ENCODE measurements around the gene TBL3. TPM values are rescaled to one million over a fixed set of nuclear protein-coding genes. Genes with fewer than 3 reads are reported as not detected.

The TBL3 gene
- total RNA-seq, 4 donors from 2014 or later: 32.7 to 48.2 (median 36.7) TPM

DNA sequence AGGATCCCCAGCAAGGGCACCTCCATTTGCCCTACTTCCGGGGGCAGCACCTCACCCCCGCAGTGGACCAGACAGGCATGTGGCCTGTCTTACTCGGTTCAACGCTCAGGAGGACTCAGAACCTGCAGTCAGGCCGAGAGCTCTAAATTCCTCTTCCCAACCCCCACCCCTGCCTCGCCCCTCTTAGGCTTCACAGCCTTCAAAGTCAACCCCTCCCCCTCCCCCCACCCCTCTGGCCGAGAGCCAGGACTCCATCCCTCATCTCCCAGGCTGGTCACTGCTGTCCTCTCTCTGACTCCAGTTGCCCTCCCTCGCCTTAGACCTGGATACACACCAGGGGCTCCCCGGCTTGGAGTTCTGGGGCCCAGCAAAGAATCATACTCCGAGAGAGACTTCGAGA, 45.6 kb upstream of the TBL3 start:
- no peak for TF ChIP-seq POLR2A (IDR thresholded peaks at IDR 0.05)
- TF ChIP-seq, protein P1, sequence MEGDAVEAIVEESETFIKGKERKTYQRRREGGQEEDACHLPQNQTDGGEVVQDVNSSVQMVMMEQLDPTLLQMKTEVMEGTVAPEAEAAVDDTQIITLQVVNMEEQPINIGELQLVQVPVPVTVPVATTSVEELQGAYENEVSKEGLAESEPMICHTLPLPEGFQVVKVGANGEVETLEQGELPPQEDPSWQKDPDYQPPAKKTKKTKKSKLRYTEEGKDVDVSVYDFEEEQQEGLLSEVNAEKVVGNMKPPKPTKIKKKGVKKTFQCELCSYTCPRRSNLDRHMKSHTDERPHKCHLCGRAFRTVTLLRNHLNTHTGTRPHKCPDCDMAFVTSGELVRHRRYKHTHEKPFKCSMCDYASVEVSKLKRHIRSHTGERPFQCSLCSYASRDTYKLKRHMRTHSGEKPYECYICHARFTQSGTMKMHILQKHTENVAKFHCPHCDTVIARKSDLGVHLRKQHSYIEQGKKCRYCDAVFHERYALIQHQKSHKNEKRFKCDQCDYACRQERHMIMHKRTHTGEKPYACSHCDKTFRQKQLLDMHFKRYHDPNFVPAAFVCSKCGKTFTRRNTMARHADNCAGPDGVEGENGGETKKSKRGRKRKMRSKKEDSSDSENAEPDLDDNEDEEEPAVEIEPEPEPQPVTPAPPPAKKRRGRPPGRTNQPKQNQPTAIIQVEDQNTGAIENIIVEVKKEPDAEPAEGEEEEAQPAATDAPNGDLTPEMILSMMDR (IDR thresholded peaks at IDR 0.05): no peak
- WGBS, 2 donors: 65 to 68% methylated on average over 3 to 6 of the region's 11 CpGs

DNA sequence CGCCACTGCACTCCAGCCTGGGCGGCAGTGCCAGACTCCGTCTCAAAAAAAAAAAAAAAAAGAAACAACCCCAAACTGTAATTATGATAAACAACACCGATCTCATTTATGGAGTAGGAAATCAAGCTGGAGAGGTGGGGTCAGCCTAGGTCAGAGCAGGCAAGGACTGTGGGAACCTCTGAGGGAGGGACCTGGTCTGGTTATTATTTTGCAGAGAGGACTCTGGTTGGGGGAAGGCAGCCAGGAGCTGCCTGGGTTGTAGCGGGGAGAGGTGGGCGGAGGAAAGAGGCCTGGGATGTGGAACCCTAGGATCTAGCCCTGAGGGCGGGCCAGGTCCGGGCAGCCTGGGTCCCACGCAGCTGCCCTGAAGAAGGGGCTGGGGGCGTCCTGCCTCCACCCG, 42.7 kb upstream of the TBL3 start:
- H3K27me3 ChIP-seq: peaks cover 0 to 25% (median 0%) of the 10 kb centered on the region in 4 donors
- intact Hi-C loops (cut with DNase I): loop anchor here (5.0 kb wide), 1 partner anchor 57 kb away; the partner anchor contains the start of gene MEIOB
- no peak for DNase-seq
- peaks cover 11 to 36% (median 12%) of the 10 kb centered on the region in 3 donors for H3K4me1 ChIP-seq
- no peaks in the 10 kb centered on the region for H3K36me3 ChIP-seq
- no peaks in the 10 kb centered on the region for H3K9me3 ChIP-seq
- WGBS, 2 donors: 7 to 8% methylated on average over 5 to 7 of the region's 11 CpGs
- H3K27ac ChIP-seq: peak overlapping the region; percentile 86 to 94 (median 87)
- H3K4me3 ChIP-seq: peak overlapping the region; percentile 47 to 79 (median 63)
- TF ChIP-seq POLR2A (IDR thresholded peaks at IDR 0.05): no peak
- TF ChIP-seq, protein P1 (IDR thresholded peaks at IDR 0.05): no peak

More for the DNA sequence above, 45.6 kb upstream of the TBL3 start:
- peaks cover 0 to 44% (median 0%) of the 10 kb centered on the region in 4 donors for H3K27me3 ChIP-seq
- H3K4me1 ChIP-seq: peaks cover 21 to 42% (median 24%) of the 10 kb centered on the region in 3 donors
- no peak overlapping the region for H3K27ac ChIP-seq
- no peak for DNase-seq
- H3K4me3 ChIP-seq: no peak overlapping the region
- no peaks in the 10 kb centered on the region for H3K36me3 ChIP-seq
- intact Hi-C loops (cut with DNase I): loop anchor here (5.0 kb wide), 1 partner anchor 54 kb away; the partner anchor contains the start of gene MEIOB
- H3K9me3 ChIP-seq: no peaks in the 10 kb centered on the region

DNA sequence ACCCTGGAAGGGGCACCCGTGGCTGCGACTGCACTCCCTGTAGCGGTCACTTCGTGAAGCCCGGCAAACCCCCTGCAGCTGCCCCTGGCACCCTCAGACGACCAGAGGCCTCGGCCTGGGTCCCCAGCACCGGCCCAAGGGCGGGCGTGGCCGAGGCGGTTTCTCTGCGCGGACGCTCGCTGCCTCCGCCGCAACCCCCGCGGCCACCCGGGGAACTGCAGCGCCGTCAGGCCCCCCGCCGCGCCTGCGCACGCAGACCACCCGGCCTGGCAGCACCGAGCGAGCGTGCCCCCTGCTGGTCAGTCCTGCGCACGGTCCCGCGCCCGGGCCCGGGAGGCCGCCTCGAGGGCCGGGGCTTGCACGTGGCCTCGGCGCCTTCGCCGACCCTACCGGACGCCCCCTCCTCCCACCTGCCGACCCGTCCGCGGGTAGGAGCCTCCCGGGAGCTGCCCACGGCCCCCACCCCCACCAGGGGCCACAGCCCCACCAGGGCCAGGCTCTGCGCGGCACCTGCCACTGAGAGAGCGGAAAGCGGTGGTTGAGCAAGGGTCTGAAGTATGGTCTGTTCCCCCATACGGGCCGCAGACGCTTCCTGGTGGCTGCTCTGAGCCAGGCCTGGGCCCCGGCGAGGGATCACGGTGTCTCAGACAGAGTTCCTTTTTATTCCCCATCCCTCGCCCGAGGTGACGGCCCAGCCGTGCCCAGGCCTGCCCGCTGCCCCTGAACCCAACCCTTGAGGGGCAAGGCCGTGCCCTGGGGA, 42.1 kb upstream of the TBL3 start:
- Histone ChIP-seq H3K36me3 (no peaks in the 10 kb centered on the region), H3K4me1 (peaks cover 11 to 32% (median 12%) of the 10 kb centered on the region in 3 donors), H3K4me3 (peak overlapping the region; percentile 47 to 79 (median 63)), H3K9me3 (no peaks in the 10 kb centered on the region), H3K27me3 (peaks cover 0 to 19% (median 0%) of the 10 kb centered on the region in 4 donors), H3K27ac (peak overlapping the region; percentile 86 to 94 (median 87))
- DNase-seq: peak; percentile 35
- TF ChIP-seq POLR2A (IDR thresholded peaks at IDR 0.05): peak in 1 of 4 donors; percentile 8
- TF ChIP-seq, protein P1 (IDR thresholded peaks at IDR 0.05): peak; percentile 98 to 100 (median 100)
- 17% methylated on average over 5 of the region's 70 CpGs; no CpG with 5 or more reads in 1 of the 2 donors for WGBS, 2 donors
- intact Hi-C loops (cut with DNase I): loop anchor here (5.0 kb wide), 1 partner anchor 57 kb away; the partner anchor contains the start of gene MEIOB

DNA sequence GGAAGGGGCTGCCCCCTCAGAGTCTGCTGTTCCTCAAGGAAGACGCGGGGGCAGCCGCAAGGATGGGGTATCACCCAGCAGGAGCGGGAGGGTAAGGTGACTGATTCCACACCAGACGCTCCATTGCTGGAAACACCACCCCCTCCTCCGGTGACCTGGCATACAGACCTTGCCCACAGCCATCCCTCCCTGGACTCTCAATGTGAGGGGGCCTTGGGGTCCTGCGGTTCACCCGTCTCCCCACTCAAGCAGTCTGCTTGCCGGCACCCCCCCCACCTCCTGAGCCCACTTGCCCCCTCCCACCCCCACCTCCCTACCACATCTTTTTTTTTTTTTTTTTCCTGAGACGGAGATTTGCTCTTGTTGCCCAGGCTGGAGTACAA, 41.5 kb upstream of the TBL3 start:
- Histone ChIP-seq H3K4me3 (peak overlapping the region in 2 of 4 donors; percentile 64 to 79), H3K27ac (peak overlapping the region in 1 of 4 donors; percentile 23), H3K27me3 (peaks cover 0 to 14% (median 0%) of the 10 kb centered on the region in 4 donors)

More for the DNA sequence above, 41.5 kb upstream of the TBL3 start:
- 66 to 67% methylated on average over 5 of the region's 10 CpGs for WGBS, 2 donors
- TF ChIP-seq, protein P1 (IDR thresholded peaks at IDR 0.05): no peak
- no peak for TF ChIP-seq POLR2A (IDR thresholded peaks at IDR 0.05)
- Histone ChIP-seq H3K9me3 (no peaks in the 10 kb centered on the region), H3K36me3 (no peaks in the 10 kb centered on the region), H3K4me1 (peaks cover 11 to 38% (median 13%) of the 10 kb centered on the region in 3 donors)
- no peak for DNase-seq
- intact Hi-C loops (cut with DNase I): no loop called here
